Brain microvascular endothelial cell (primary cell): ENCODE results near the gene WEE2.
"Not testable (repeated sequence)": the region's sequence is repeated elsewhere in the genome, so short reads cannot be mapped to it uniquely, and the experiment has no call there.

Experiments
- DNase-seq: peaks from one replicate; pipeline ENCODE4 v3.0.0-alpha.2; 2020
- H3K27ac ChIP-seq: fragments of 250-450 bp; sonication (Bioruptor Pico); 2 replicates; pipeline ENCODE4 v1.5.1; 2020; ENCODE audit warnings: mild to moderate bottlenecking, moderate library complexity
- H3K27me3 ChIP-seq: fragments of 250-450 bp; sonication (Bioruptor Pico); replicated peaks from 2 replicates; pipeline ENCODE4 v1.5.1; 2020; ENCODE audit warnings: mild to moderate bottlenecking
- H3K36me3 ChIP-seq: fragments of 250-450 bp; sonication (Bioruptor Pico); replicated peaks from 2 replicates; pipeline ENCODE4 v1.5.1; 2020; ENCODE audit warnings: mild to moderate bottlenecking
- H3K4me3 ChIP-seq: 2 replicates; pipeline ENCODE4 v1.5.1; 2011; ENCODE audit warnings: low read depth, mild to moderate bottlenecking, control low read depth, low read length, moderate library complexity
- CTCF ChIP-seq: IDR thresholded peaks from 2 replicates; pipeline ENCODE4 v1.5.1; 2011; ENCODE audit warnings: low read depth, mild to moderate bottlenecking, moderate library complexity, low read length, control low read depth, inconsistent platforms; ENCODE audit errors: missing control alignments
- in situ Hi-C: cut with HindIII; loops from 2 replicates; pipeline ENCODE4 v1.10.0; 2017; ENCODE audit warnings: low sequenced_read_pairs, low pct_ligation_motif_present

The WEE2 gene

GRCh38 chr7:141742229-141742628, 34.1 kb downstream of the WEE2 start:
- peaks cover 48% of the 10 kb centered on the region for H3K36me3 ChIP-seq
- H3K4me3 ChIP-seq: no peak overlapping the region
- peak; percentile 27 for DNase-seq
- H3K27ac ChIP-seq: no peak overlapping the region
- no peak for TF ChIP-seq CTCF
- in situ Hi-C loops: no loop called here
- no peaks in the 10 kb centered on the region for H3K27me3 ChIP-seq

GRCh38 chr7:141744131-141744530, 36.0 kb downstream of the WEE2 start:
- no peak for TF ChIP-seq CTCF
- in situ Hi-C loops: no loop called here
- H3K36me3 ChIP-seq: peaks cover 58% of the 10 kb centered on the region

GRCh38 chr7:141748396-141748795, 40.2 kb downstream of the WEE2 start:
- Histone ChIP-seq H3K27me3 (no peaks in the 10 kb centered on the region), H3K36me3 (peaks cover 72% of the 10 kb centered on the region), H3K27ac (peak overlapping the region; percentile 36), H3K4me3 (no peak overlapping the region)
- TF ChIP-seq CTCF: no peak
- in situ Hi-C loops: no loop called here
- DNase-seq: peak; percentile 45

More at GRCh38 chr7:141744131-141744530, 36.0 kb downstream of the WEE2 start:
- H3K27ac ChIP-seq: no peak overlapping the region
- H3K4me3 ChIP-seq: no peak overlapping the region
- H3K27me3 ChIP-seq: no peaks in the 10 kb centered on the region
- DNase-seq: no peak

- DNase-seq, in situ Hi-C loops, H3K27me3 ChIP-seq, H3K4me3 ChIP-seq, H3K27ac ChIP-seq: not testable (repeated sequence)
- H3K36me3 ChIP-seq: peaks cover 52% of the 10 kb centered on the region
Measured at GRCh38 chr7:141751904-141752303, 43.8 kb downstream of the WEE2 start.

GRCh38 chr7:141752634-141753033, 44.5 kb downstream of the WEE2 start:
- Histone ChIP-seq H3K27me3 (no peaks in the 10 kb centered on the region), H3K36me3 (peaks cover 53% of the 10 kb centered on the region), H3K4me3 (no peak overlapping the region), H3K27ac (no peak overlapping the region)
- TF ChIP-seq CTCF: peak; percentile 45
- in situ Hi-C loops: no loop called here
- no peak for DNase-seq

GRCh38 chr7:141754939-141755338, 46.8 kb downstream of the WEE2 start:
- peak; percentile 61 for TF ChIP-seq CTCF
- no peaks in the 10 kb centered on the region for H3K27me3 ChIP-seq
- H3K36me3 ChIP-seq: peaks cover 41% of the 10 kb centered on the region
- H3K27ac ChIP-seq: no peak overlapping the region
- no peak for DNase-seq
- in situ Hi-C loops: no loop called here
- no peak overlapping the region for H3K4me3 ChIP-seq
